WI38 (cell line): ENCODE data around the gene BCL2L13.

Experiments used
- H3K4me3 ChIP-seq: 2 replicates; pipeline ENCODE4 v1.5.1; 2011; ENCODE audit warnings: low read depth, mild to moderate bottlenecking, control low read depth, low read length
- CTCF ChIP-seq: IDR thresholded peaks from 2 replicates; pipeline ENCODE4 v1.5.1; 2012; ENCODE audit warnings: low read depth, mild to moderate bottlenecking, control low read depth, low read length

Gene BCL2L13

DNA sequence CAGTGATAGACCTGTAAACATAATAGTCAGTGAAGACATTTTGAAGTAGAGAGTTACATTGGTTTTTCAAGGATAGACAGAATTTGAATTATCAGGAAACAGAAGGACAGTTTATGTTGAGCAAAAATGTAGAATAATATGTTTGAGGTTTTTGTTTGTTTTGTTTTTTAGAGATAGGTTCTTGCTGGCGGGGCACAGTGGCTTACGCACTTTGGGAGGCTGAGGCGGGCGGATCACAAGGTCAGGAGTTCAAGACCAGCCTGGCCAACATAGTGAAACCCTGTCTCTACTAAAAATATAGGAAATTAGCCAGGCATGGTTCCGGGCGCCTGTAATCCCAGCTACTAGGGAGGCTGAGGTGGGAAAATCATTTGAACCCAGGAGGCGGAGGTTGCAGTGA, 35.6 kb downstream of the BCL2L13 start:
- TF ChIP-seq CTCF, result no peak
- H3K4me3 ChIP-seq, result no peak overlapping the region

GRCh38 chr22:17675584-17675983, 37.0 kb downstream of the BCL2L13 start:
- H3K4me3 ChIP-seq, result no peak overlapping the region
- TF ChIP-seq CTCF, result no peak

DNA sequence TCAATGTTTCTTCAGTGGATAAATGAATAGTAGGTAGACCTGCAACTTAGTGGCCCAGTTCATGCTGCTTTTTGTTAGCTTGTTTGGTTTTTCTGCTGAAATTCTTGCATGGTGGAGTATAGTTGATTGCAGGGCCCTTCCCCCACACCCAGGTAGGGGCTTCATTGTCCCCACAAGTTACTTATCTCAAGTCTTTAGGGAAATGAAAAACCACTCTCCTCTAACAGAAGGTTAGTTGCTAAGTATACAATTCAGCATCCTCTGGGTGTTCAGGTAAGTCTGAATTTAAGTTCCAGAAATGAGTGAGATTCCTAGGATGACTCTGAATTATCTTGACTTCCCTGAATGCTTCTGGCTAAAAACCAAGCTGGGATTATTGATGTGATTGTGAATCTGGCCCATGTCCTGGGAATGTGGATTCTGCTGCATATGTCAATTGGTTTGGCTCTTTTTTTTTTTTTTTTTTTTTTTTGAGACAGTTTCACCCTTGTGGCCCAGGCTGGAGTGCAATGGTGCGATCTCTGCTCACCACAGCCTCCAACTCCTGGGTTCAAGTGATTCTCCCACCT, 40.3 kb downstream of the BCL2L13 start:
- TF ChIP-seq CTCF, result no peak
- H3K4me3 ChIP-seq, result no peak overlapping the region

GRCh38 chr22:17684245-17684644, 45.7 kb downstream of the BCL2L13 start:
- H3K4me3 ChIP-seq, result no peak overlapping the region
- no peak for TF ChIP-seq CTCF

GRCh38 chr22:17692841-17693240, 54.3 kb downstream of the BCL2L13 start:
- TF ChIP-seq CTCF, result no peak
- no peak overlapping the region for H3K4me3 ChIP-seq

DNA sequence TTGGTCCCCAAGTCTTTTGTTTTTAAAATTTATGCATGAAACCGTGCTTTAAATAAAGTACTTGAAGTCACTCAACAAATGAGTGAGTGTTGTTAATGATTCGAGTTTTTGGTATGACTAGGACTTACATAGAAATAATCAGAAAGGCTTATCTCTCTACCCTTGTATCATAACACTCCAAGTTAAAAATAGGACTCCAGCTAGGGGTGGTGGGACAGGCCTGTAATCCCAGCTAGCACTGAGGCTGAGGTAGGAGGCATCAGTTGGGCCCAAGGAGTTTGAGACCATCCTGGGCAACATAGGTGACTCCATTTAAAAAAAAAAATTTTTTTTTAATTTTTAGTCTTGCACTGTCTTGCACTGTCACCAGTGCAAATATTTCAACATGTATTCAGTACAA, 55.6 kb downstream of the BCL2L13 start:
- TF ChIP-seq CTCF, result no peak

DNA sequence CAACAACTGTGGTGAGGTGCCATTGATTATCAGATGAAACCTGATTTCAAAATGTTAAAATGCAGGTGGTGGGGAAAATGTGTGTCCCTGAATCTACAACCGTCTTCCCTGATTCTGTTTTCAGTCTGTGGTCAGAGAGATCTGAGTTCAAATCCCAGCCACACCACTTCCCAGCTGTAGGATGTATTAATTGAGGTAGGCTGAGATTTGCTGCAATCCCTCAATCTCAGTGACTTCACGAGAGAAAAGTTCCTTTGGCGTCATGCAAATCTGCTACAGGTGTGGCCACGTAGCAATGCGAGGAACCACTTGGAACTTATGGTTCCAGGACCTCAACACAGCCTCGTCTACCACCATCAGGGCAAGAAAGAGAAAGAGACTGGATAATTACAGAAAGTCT, 56.2 kb downstream of the BCL2L13 start:
- H3K4me3 ChIP-seq, result no peak overlapping the region
- TF ChIP-seq CTCF, result no peak

More for the DNA sequence above, 55.6 kb downstream of the BCL2L13 start:
- H3K4me3 ChIP-seq, result no peak overlapping the region
